OCI-LY7 (cell line): ENCODE results near the gene MAP3K14. TPM values are rescaled to one million over a fixed set of nuclear protein-coding genes. Genes with fewer than 3 reads are reported as not detected.

ENCODE experiments used
- BruUV-seq: library from RNA; stranded (reverse); fragments of 400-500 nt; replicated peaks from 2 replicates; lab custom pipeline; 2021; lab: Mats Ljungman, UMichigan
- CTCF ChIA-PET: fragments of 300-600 bp; sonication (Branson Sonifier 250); formaldehyde crosslinking; loops from one replicate; lab custom pipeline; 2022; ENCODE audit warnings: antibody characterized with exemption; ENCODE audit not compliant: unreplicated experiment; lab: Charles Lee
- POLR2A ChIA-PET: fragments of 300-600 bp; sonication (Branson Sonifier 250); formaldehyde crosslinking; loops from one replicate; lab custom pipeline; 2022; ENCODE audit warnings: antibody characterized with exemption; lab: Charles Lee
- DNase-seq: peaks from one replicate; pipeline ENCODE4 v3.0.0-alpha.2; 2015; ENCODE audit warnings: low spot score
- H2AFZ ChIP-seq: fragments of 200-600 bp; sonication (generic), shearing (Covaris generic); 2 replicates; pipeline ENCODE4 v1.6.1; 2014; ENCODE audit warnings: mild to moderate bottlenecking, antibody characterized with exemption, low read length, moderate library complexity
- H3K27ac ChIP-seq: fragments of 200-600 bp; sonication (generic); 2 replicates; pipeline ENCODE4 v1.5.1; 2014; ENCODE audit warnings: mixed run types, low read depth, mild to moderate bottlenecking, moderate library complexity, low read length, inconsistent platforms; ENCODE audit not compliant: poor library complexity, severe bottlenecking
- H3K36me3 ChIP-seq: fragments of 200-600 bp; sonication (generic); 2 replicates; pipeline ENCODE4 v1.6.1; 2014; ENCODE audit warnings: mild to moderate bottlenecking, antibody characterized with exemption, low read length, moderate library complexity, mixed read lengths; ENCODE audit not compliant: insufficient read depth
- H3K4me1 ChIP-seq: fragments of 200-600 bp; sonication (generic); 2 replicates; pipeline ENCODE4 v1.5.1; 2014; ENCODE audit warnings: mild to moderate bottlenecking, low read length; ENCODE audit not compliant: insufficient read depth, poor library complexity, severe bottlenecking
- H3K4me2 ChIP-seq: fragments of 200-600 bp; sonication (generic); 2 replicates; pipeline ENCODE4 v1.6.1; 2014; ENCODE audit warnings: mild to moderate bottlenecking, low read length
- H3K4me3 ChIP-seq: fragments of 200-600 bp; sonication (generic); 2 replicates; pipeline ENCODE4 v1.5.1; 2014; ENCODE audit warnings: mild to moderate bottlenecking, low read depth, low read length; ENCODE audit not compliant: poor library complexity, severe bottlenecking
- H3K79me2 ChIP-seq: fragments of 200-600 bp; sonication (generic); 2 replicates; pipeline ENCODE4 v1.6.1; 2016; ENCODE audit warnings: low read depth, mild to moderate bottlenecking, low read length, moderate library complexity, mixed read lengths; ENCODE audit not compliant: insufficient read depth
- H3K9me2 ChIP-seq: fragments of 200-600 bp; sonication (generic); 2 replicates; pipeline ENCODE4 v1.6.1; 2016; ENCODE audit warnings: mild to moderate bottlenecking, low read length, mixed read lengths; ENCODE audit not compliant: insufficient read depth
- H3K9me3 ChIP-seq: fragments of 200-600 bp; sonication (generic); 2 replicates; pipeline ENCODE4 v1.6.1; 2014; ENCODE audit warnings: mild to moderate bottlenecking, mixed run types, low read length, mixed read lengths
- H4K20me1 ChIP-seq: fragments of 200-600 bp; sonication (generic); 2 replicates; pipeline ENCODE4 v1.6.1; 2014; ENCODE audit warnings: mild to moderate bottlenecking, antibody characterized with exemption, low read length, moderate library complexity, mixed read lengths; ENCODE audit not compliant: insufficient read depth
- EZH2phosphoT487 ChIP-seq: fragments of 200-600 bp; sonication (generic); IDR thresholded peaks from 2 replicates; pipeline ENCODE4 v1.6.1; 2018; ENCODE audit warnings: low read depth, borderline replicate concordance, mild to moderate bottlenecking, mixed run types, antibody characterized with exemption, low read length, moderate library complexity, mixed read lengths
- intact Hi-C: fragments of 100-400 bp; cut with micrococcal nuclease; formaldehyde crosslinking; loops from one replicate; pipeline ENCODE4 v1.10.0; 2022; ENCODE audit not compliant: unreplicated experiment
- total RNA-seq, 2 experiments: library from RNA; depleted of rRNA in 1 of 2; stranded (reverse); fragments of >200 nt in 1 of 2; shearing (Covaris generic) in 1 of 2; gene quantifications; 2 replicates each; pipeline ENCODE4 v1.2.3, GENCODE V29; 2014 to 2022
- TF ChIP-seq, protein P1 (sequence below): fragments of 200-600 bp; sonication (generic); conservative IDR thresholded peaks from 2 replicates; pipeline ENCODE4 v1.5.1; 2014; ENCODE audit warnings: mild to moderate bottlenecking, antibody characterized with exemption, low read length, moderate library complexity, mixed read lengths

Gene MAP3K14
- total RNA-seq, 2 experiments from 2014 or later, result 12.3 to 21.2 TPM

DNA sequence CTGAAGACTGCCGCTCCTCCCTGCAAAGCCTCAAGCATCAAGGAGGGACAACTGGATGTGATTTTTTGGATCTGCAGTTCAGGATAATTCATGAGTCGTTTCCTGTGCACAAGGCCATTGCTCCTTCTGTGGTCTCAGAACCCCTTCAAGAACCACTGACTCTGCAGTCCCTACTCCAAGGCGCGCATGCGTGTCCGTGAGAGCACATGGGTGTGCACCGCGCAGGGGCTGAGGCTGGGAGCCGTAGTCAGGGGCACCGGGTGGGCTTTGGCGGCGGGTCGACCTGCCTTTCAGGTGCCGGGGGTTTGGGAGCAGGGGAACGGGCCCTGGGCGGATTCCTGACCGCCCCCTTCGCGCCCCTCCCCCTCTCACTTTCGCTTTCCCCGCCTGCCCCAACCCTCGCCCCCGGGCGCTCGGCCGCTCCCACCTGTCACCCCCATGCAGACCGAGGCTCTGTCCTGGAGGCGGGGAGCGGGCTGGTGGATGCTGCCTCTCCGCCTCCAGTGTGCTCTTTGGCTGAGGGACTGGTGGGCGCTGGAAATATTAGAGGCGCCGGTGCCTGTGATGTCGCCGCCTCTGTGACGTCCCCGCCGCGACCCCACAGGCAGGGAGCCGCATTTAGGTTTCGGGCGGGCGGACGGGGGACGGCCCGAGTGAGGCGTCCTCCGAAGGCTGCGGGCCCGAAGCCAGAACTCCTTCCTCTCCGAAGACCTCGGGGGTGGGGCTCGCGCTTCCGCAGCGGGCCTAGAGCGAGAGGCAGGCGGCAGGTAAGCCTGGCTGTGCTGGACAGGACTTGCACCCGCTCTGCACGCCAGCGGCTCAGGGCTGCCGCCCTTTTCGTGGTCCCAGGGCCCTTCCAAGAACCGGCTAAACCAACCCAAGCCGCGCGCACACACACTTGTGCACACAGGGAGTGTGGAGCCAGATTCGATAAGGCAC, 55.0 kb downstream of the MAP3K14 start, which contains the start of gene SPATA32:
Gene SPATA32 (minus strand): TSS at position 518 of the 939 bp plus-strand sequence. CDS start 78 bp downstream, at position 440.
- no peaks in the 10 kb centered on the region for H4K20me1 ChIP-seq
- peaks cover 19% of the 10 kb centered on the region for H3K4me1 ChIP-seq
- no peaks in the 10 kb centered on the region for H3K79me2 ChIP-seq
- BruUV-seq, result no TSS peak
- peak within 1 kb of the TSS; percentile 37; the same call in 1 of the 2 replicates for H2AFZ ChIP-seq
- H3K9me3 ChIP-seq, result no peaks in the 10 kb centered on the region
- peaks cover 28% of the 10 kb centered on the region for H3K36me3 ChIP-seq
- no peak within 1 kb of the TSS for H3K27ac ChIP-seq
- peak within 1 kb of the TSS; percentile 66 for H3K4me2 ChIP-seq
- DNase-seq, result peak; percentile 54
- H3K9me2 ChIP-seq, result no peaks in the 10 kb centered on the region
- ChIA-PET CTCF (no interaction called here), POLR2A (no interaction called here)
- no peak for TF ChIP-seq EZH2phosphoT487
- TF ChIP-seq, protein P1, sequence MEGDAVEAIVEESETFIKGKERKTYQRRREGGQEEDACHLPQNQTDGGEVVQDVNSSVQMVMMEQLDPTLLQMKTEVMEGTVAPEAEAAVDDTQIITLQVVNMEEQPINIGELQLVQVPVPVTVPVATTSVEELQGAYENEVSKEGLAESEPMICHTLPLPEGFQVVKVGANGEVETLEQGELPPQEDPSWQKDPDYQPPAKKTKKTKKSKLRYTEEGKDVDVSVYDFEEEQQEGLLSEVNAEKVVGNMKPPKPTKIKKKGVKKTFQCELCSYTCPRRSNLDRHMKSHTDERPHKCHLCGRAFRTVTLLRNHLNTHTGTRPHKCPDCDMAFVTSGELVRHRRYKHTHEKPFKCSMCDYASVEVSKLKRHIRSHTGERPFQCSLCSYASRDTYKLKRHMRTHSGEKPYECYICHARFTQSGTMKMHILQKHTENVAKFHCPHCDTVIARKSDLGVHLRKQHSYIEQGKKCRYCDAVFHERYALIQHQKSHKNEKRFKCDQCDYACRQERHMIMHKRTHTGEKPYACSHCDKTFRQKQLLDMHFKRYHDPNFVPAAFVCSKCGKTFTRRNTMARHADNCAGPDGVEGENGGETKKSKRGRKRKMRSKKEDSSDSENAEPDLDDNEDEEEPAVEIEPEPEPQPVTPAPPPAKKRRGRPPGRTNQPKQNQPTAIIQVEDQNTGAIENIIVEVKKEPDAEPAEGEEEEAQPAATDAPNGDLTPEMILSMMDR, result no peak
- peak within 1 kb of the TSS; percentile 59 for H3K4me3 ChIP-seq
- intact Hi-C loops, result no loop called here

GRCh38 chr17:45260204-45260783, 56.5 kb downstream of the MAP3K14 start:
- TF ChIP-seq, protein P1, result no peak
- TF ChIP-seq EZH2phosphoT487, result no peak
- no TSS peak for BruUV-seq
- CTCF ChIA-PET, result no interaction called here
- Histone ChIP-seq H3K9me3 (no peaks in the 10 kb centered on the region), H4K20me1 (no peaks in the 10 kb centered on the region), H3K79me2 (no peaks in the 10 kb centered on the region), H3K27ac (no peak overlapping the region), H3K4me1 (peaks cover 19% of the 10 kb centered on the region), H3K4me3 (no peak overlapping the region), H2AFZ (no peak overlapping the region), H3K4me2 (no peak overlapping the region), H3K36me3 (peaks cover 22% of the 10 kb centered on the region), H3K9me2 (no peaks in the 10 kb centered on the region)
- POLR2A ChIA-PET, result no interaction called here
- intact Hi-C loops, result no loop called here
- DNase-seq, result no peak
